ENCODE data around the gene TMEM204.

- TF ChIP-seq POLR2A (IDR thresholded peaks at IDR 0.05), result no peak
- TF ChIP-seq, protein P1, sequence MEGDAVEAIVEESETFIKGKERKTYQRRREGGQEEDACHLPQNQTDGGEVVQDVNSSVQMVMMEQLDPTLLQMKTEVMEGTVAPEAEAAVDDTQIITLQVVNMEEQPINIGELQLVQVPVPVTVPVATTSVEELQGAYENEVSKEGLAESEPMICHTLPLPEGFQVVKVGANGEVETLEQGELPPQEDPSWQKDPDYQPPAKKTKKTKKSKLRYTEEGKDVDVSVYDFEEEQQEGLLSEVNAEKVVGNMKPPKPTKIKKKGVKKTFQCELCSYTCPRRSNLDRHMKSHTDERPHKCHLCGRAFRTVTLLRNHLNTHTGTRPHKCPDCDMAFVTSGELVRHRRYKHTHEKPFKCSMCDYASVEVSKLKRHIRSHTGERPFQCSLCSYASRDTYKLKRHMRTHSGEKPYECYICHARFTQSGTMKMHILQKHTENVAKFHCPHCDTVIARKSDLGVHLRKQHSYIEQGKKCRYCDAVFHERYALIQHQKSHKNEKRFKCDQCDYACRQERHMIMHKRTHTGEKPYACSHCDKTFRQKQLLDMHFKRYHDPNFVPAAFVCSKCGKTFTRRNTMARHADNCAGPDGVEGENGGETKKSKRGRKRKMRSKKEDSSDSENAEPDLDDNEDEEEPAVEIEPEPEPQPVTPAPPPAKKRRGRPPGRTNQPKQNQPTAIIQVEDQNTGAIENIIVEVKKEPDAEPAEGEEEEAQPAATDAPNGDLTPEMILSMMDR (IDR thresholded peaks at IDR 0.05), result no peak
These were observed 7.4 kb upstream of the TMEM204 start for GRCh38 chr16:1525871-1526607.
